Measurements from ENCODE around the gene ZNF662. TPM values are rescaled to one million over a fixed set of nuclear protein-coding genes. Genes with fewer than 3 reads are reported as not detected.

The ZNF662 gene
- total and polyA plus RNA-seq, 2 of the 8 experiments (the other 6 are each of a cell fraction or from before 2014, with no cell fraction given), result 0.03 TPM; not detected in 1

DNA sequence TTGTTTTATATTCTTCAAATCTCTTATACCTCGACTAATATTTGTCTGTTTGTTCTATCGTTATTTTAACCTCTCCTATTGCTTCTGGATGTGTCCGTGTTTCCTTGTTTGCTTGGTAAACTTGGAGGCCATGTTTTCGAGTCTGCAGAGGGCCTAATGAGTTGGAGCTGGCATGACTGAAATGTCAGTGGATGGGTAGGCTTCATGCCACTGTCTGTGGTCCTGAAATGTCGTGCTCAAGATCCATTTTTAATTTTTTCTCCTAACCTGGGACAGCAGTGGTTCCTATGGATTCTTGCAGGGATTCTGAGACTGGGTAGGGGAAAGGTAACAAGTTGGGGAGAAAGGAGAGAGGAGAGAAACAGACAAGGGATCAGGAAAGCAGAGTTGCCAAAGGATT, 54.3 kb downstream of the ZNF662 start:
- H4K8ac ChIP-seq (ENCODE audit: extremely low read depth, insufficient read depth, low read length), result no peak overlapping the region
- H3K27me3 ChIP-seq (replicated peaks in 1 of 4; ENCODE audit: control insufficient read depth in 3 of 4, extremely low read depth in 1 of 4, insufficient read depth in 3 of 4, low read length in 3 of 4), result no peaks in the 10 kb centered on the region
- no peak overlapping the region for H2BK12ac ChIP-seq (ENCODE audit: low read depth, low read length)
- DNase-seq (ENCODE audit: low read depth in 1 of 2, low spot score in 2 of 2) (no peak), FAIRE-seq (peak; percentile 81)
- no peak overlapping the region for H3K4me3 ChIP-seq (ENCODE audit: extremely low read depth in 1 of 4, insufficient read depth in 2 of 4, low read depth in 3 of 4, low read length in 4 of 4)
- no peak overlapping the region for H2AFZ ChIP-seq (ENCODE audit: low read length)
- no peak overlapping the region for H3K4me2 ChIP-seq (ENCODE audit: insufficient read depth in 1 of 2, low read depth in 2 of 2, low read length in 2 of 2)
- H3K79me2 ChIP-seq (ENCODE audit: control insufficient read depth in 1 of 2, insufficient read depth in 2 of 2, low read length in 2 of 2), result no peaks in the 10 kb centered on the region
- no peaks in the 10 kb centered on the region for H3K79me1 ChIP-seq (ENCODE audit: low read depth, low read length)
- no peak overlapping the region for H3K14ac ChIP-seq (ENCODE audit: insufficient read length)
- H2AK5ac ChIP-seq (ENCODE audit: low read depth, low read length), result no peak overlapping the region
- no peak overlapping the region for H2BK20ac ChIP-seq (ENCODE audit: low read length)
- no peak overlapping the region for H3K9ac ChIP-seq (replicated peaks in 1 of 4; ENCODE audit: extremely low read depth in 1 of 4, low read depth in 3 of 4, low read length in 3 of 4)
- no peaks in the 10 kb centered on the region for H3K36me3 ChIP-seq (ENCODE audit: control insufficient read depth in 2 of 4, insufficient read depth in 4 of 4, low read length in 3 of 4)
- H4K91ac ChIP-seq (replicated peaks; ENCODE audit: insufficient read length, low read length), result no peak overlapping the region
- no peak overlapping the region for H2BK5ac ChIP-seq (ENCODE audit: low read depth, low read length)
- H4K20me1 ChIP-seq (replicated peaks in 1 of 2; ENCODE audit: control insufficient read depth in 1 of 2, insufficient read depth in 2 of 2, low read length in 2 of 2), result no peaks in the 10 kb centered on the region
- no peak overlapping the region for H3K56ac ChIP-seq (replicated peaks; ENCODE audit: insufficient read length, low read depth, low read length)
- no peak overlapping the region for H4K5ac ChIP-seq (ENCODE audit: insufficient read length, low read depth, low read length)
- no peak overlapping the region for H2BK15ac ChIP-seq (ENCODE audit: low read length)
- no peak overlapping the region for H3K27ac ChIP-seq (ENCODE audit: low read depth, low read length)
- H3K23me2 ChIP-seq (ENCODE audit: low read depth, low read length), result no peaks in the 10 kb centered on the region
- ChIA-PET POLR2A (ENCODE audit: partially characterized antibody) (interaction anchor here (0.8 kb wide), 1 partner anchor 20 kb away, joined by 3 read pairs; no protein-coding TSS in a partner anchor), CTCF (ENCODE audit: partially characterized antibody) (interaction anchor here (0.7 to 5.8 kb wide), 18 partner anchors 8 to 202 kb away, joined by 3 to 111 read pairs (median 14); partner anchors contain the start of gene GASK1A)
- TF ChIP-seq SP2 (IDR thresholded peaks at IDR 0.05; ENCODE audit: low read length) (no peak), KDM1A (IDR thresholded peaks at IDR 0.05; ENCODE audit: borderline replicate concordance, low read length) (no peak)
- H3K4me1 ChIP-seq (replicated peaks in 1 of 4; ENCODE audit: control insufficient read depth in 3 of 4, insufficient read depth in 4 of 4, low read length in 3 of 4), result no peaks in the 10 kb centered on the region
- no peak overlapping the region for H2BK120ac ChIP-seq (replicated peaks; ENCODE audit: low read depth, low read length)
- H3K4ac ChIP-seq (replicated peaks; ENCODE audit: insufficient read length, low read depth, low read length), result no peak overlapping the region
- H3K9me3 ChIP-seq (ENCODE audit: insufficient read depth in 2 of 2, low read depth in 1 of 2, low read length in 1 of 2), result no peaks in the 10 kb centered on the region
- no peak overlapping the region for H3K23ac ChIP-seq (ENCODE audit: insufficient read length)
- H3K18ac ChIP-seq (ENCODE audit: extremely low read depth, low read length), result no peak overlapping the region
- 72% methylated on average over 5 of the region's 5 CpGs; no CpG with 5 or more reads in 1 of the 2 experiments for WGBS, 2 experiments (ENCODE audit: extremely low coverage in 1 of 2, insufficient coverage in 1 of 2, insufficient read length in 1 of 2, insufficient replicate concordance in 2 of 2, low coverage in 1 of 2, low lambda C conversion rate in 2 of 2, missing lambda C conversion rate in 1 of 2)
